Embryonic facial prominence (tissue), 1 donor: Measurements from ENCODE around the gene SESTD1.
"Not testable (repeated sequence)": the region's sequence is repeated elsewhere in the genome, so short reads cannot be mapped to it uniquely, and the experiment has no call there.

Source experiments
- DNase-seq: peaks from one replicate; pipeline ENCODE4 v3.0.0-alpha.2; 2016; ENCODE audit errors: extremely low spot score

Gene SESTD1

DNA sequence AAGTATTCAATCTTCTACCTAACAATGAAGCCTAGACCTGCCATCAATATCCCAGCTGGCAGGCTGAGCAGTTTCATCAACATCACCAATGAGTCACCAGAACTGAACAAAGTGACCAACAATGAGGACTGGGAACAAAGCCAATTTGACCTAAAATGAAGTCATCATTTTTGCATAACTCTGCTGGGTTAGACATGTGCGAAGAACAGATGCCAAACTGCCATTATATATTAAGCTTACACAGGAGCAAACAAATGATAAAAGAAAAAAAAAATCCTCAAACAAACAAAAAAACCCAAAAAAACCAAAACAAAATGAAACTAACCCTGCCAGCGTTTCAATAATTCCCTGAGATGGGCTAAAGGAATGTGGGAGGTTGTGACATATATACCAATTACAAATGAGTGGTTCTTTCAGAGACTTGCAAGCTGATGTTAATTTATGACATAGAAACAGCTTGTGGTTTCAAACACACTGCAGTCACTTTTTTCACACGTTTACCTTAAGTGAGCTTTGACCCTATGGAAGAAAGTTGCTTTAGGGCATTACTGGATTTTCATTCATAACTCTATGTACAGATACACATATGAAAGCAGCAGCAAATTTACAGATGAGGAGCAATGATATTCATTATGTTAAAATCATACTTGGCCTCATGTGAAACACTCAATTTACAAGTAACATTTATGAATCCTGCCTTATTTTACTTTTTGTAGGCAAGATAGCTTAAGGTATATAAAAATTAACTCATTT lies 157.8 kb downstream of the SESTD1 start:
- DNase-seq, result no peak

DNA sequence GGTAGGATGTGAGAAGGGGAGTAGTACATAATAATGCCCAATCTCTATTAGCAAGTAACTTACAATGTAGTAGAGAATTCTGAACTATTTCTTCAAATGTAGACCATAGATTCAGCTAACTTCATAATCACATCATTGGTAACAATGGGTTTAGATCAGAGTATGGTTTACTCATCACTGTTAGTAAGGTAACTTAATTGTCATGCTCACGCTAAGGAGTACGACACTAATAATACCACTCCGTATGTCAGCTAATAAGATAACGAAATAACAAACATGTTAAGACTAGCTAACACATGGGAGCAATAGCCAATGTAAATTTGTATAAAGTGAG lies 158.3 kb downstream of the SESTD1 start:
- DNase-seq, result no peak

DNA sequence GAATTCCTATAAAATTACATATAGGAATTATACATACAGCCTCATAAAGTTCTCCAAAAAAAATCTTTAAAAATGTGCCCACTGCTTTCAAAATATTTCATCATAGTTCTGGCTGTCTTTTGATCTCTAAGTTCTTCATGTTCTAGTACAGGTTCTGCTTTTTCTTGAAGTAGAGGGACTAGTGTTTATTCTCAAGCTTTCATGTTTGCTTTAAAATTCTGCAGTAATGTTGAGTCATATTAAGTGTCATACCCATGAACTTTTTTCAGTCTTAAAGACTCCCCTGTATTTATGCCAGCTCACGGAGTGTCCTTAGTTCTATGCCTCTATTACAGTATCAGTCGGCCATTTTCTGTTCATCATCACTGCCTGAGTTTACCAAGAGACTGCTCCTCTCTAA lies 159.9 kb downstream of the SESTD1 start:
- no peak for DNase-seq

DNA sequence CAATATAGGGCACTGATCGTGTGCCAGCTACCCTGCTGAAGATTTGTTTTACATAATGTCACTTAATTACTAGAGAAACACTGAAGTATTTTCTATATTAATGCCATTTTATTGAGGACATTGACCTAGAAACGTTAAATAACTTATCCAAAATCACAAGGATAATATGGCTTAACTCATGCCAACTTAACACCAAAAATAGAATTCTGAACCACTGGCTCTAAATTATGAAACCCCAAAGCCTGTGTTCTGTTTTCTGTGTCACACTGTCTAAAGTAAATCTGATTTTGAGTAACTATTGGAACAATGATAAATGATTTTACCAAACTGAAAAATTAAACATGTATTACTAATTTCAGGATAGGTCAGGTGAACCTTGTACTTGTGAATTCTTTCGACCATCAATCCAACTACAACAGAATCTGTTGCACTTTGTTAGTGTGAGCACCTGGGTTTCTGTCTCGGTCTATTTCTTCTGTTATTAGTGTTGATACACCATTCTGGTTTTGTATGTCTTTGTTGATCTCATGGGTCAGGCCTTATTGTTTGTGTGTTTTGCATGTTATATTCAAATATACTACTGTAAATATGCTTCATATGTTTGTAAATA lies 166.4 kb downstream of the SESTD1 start:
- DNase-seq, result no peak

DNA sequence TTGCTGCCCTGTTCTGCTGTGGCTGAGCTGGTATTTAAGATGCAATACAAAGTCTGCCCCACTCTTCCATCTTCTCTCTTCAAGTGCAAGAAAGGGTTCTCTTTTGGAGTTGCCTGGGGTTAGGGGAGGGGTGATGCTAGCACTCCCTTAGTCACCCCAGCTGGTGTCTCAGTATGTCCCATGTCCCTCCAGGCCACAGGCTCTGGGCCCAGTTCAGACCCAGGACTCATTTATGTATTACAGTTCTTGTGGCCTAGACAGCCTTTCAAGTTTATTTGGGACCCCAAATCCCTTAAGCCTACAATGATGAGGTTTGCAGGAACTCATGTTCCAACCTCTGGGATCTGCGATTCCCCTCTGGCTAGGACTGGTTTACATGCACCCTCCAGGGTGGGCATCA lies 167.5 kb downstream of the SESTD1 start:
- DNase-seq, result no peak

DNA sequence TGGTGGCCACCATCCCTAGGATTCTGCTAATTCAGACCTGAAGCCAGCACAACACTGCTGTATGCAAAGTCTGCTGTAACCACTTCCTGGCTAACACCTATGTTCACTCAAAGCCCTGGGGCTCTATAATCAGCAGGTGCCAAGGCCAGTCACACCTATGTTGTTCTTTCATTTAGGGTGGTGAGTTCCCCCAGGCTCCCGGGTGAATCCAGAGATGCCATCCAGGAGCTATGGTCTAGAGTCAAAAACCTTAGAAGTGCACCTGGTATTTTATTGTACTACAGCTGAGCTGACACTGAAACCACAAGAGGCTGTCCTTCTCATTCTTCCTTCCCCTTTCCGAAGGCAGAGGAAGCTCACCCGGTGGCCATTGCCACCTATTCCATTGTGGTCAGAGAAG lies 168.5 kb downstream of the SESTD1 start:
- no peak for DNase-seq

DNA sequence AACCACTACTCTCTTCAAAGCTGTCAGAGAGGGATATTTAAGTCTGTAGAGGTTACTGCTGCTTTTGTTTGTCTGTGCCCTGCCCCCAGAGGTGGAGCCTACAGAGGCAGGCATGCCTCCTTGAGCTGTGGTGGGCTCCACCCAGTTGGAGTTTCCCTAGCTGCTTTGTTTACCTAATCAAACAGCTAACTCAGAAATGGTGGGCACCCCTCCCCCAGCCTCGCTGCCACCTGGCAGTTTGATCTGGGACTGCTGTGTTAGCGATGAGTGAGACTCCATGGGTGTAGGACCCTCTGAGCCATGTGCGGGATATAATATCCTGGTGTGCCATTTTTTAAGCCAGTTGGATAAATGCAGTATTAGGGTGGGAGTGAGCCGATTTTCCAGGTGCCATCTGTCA lies 171.7 kb downstream of the SESTD1 start:
- not testable (repeated sequence) for DNase-seq

DNA sequence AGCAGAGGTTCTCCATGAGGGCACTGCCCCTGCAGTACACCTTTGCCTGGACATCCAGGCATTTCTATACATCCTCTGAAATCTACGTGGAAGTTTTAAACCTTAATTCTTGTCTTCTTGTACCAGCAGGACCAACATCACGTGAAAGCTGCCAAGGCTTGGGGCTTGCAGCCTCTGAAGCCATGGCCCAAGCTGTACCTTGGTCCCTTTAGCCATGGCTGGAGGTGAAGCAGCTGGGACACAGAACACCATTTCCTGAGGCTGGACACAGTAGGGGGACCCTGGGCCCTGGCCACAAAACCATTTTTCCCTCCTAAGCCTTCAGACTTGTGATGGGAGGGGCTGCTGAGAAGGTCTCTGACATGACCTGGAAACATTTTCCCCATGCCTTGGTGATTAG lies 181.9 kb downstream of the SESTD1 start:
- DNase-seq, result no peak

DNA sequence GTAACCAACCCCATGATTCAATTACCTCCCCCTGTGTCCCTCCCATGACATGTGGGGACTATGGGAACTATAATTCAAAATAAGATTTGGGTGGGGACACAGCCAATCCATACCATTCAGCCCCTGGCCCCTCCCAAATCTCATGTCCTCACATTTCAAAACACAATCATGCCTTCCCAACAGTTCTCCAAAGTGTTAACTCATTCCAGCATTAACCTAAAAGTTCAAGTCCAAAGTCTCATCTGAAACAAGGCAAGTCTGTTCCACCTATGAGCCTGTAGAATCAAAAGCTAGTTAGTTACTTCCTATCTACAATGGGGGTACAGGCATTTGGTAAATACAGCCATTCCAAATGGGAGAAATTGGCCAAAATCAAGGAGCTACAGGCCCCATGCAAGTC lies 182.7 kb downstream of the SESTD1 start:
- no peak for DNase-seq

DNA sequence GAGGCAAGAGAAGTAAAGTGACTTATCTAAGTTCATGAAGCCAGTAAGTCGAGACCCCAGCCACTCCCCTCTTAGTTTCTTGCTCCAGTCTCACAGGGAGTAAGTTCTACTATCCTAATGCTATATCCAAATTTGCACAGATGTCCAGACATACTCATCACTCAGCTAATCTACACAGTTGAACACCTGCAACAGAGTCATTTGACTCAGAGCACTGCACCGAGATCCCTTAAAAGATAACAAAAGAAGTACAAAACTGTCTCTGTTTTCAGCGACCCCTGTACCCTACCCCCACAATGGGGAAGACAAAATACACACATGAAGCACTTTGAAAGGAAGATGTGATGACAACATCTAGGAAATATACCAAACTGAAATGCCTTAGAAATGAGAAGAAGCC lies 192.1 kb downstream of the SESTD1 start:
- no peak for DNase-seq

DNA sequence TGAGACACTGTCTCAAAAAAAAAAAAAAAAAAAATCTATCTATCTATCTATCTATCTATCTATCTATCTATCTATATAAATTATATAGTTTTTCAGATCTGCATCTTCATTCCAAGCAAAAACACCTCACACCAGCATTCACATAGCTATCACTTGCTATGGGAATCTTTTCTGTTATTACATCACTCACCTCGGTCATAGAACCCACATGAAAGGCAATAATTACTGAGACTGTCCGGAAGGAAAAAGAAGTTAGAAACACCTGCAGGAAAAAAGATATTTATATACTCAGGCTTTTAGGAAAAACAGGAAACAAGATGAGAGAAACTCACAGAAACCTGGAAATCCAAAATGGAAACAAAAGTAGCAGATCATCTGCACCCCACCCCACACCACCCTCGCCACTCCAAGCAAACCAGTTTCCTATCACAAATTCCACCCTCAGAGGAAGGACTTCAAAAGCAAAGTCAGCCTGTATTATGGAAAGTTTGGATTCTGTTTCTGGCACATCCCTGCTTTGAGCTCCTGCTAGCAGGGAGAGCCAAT lies 192.7 kb downstream of the SESTD1 start:
- no peak for DNase-seq

DNA sequence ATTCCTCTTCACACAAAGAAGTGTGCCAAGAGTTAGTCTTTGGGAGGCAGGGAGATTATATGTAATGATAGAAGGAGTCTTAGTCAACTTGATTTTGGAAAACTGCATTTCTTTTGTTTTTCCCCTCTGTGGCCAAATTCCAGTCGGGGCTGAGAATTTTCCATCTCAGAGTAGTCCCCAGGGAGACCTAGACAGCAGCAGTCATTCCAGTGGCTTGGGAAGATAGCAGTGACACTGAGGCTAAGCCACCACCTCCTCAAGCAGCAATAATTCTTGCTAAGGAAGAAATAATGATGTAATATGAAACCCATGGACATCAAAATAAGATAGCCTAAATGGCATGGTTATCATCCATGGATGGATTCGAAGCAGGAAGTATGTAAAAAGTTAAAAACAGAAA lies 193.7 kb downstream of the SESTD1 start:
- DNase-seq, result no peak

DNA sequence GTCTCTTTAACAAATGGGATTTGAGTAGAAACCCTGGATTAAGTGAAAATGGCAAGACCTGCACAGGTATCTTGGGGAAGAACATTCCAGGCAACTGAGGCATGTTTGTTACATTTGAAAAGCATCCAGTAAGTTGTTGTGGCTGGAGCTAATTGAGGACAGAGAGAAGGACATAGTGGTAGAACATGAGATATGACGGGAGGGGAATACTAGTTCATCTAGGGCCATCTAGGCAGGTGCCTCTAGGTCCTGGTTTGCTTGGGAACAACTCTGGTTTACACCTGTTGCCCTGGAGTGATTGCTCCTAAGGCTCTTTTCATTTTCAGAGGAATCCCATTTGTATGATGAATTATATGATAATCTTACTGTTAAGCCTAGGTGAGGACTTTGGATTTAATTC lies 194.9 kb downstream of the SESTD1 start:
- no peak for DNase-seq

DNA sequence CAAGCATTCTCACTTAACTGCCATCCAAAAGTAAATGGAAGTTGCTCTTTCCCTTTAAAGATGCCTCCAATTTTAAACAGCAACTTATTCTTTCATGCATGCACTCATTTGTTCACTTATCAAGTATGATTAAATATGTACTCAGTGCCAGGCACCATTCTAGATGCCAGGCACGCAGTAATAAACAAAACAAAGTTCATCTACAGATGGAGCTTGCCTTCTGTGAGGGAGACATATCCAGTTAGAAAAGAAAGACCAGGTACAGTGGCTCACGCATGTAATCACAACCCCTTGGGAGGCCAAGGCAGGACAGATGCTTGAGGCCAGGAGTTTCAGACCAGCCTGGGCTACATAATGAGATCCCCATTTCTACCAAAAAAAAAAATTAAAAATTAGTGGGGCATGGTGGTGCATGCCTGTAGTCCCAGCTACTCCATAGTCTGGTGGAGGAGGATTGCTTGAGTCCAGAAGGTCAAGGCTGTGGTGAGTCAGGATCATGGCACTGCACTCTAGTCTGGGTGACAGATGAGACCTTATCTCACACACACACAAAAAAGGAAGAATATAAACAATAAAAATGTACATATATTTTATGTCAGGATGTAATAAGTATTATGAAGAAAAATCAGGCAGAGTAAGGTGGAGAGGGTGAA lies 195.5 kb downstream of the SESTD1 start:
- no peak for DNase-seq

DNA sequence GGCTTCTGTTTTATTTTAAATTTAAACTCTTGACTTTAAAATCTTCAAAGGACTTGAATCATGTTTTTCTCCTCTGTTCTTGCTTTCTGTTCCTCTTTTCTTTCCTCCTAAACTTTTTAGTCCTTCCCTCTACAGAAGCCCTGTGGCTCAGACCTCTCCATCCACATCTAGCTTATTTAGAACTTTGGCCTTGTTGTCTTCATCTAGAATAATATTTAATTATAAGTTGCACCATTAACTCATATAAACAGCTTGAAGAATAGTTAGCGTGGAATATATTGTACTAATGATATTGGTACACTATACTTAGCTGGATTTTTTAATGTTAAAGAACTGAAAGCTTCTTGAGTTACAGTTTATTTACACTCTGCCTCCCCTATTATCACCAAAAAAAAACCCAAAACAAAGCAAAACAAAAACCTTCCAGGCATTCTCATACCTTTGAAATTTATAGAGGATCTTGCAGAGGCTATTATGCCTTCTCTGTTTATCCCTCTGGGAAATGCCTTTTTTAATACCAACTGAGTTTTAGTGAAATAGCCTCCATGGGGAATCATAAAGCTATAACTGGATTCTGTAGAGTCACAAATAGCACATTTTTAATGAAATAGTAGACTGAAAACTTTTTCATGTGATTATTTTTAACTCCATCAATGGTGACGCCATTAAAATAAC lies 205.5 kb downstream of the SESTD1 start:
- DNase-seq, result no peak

DNA sequence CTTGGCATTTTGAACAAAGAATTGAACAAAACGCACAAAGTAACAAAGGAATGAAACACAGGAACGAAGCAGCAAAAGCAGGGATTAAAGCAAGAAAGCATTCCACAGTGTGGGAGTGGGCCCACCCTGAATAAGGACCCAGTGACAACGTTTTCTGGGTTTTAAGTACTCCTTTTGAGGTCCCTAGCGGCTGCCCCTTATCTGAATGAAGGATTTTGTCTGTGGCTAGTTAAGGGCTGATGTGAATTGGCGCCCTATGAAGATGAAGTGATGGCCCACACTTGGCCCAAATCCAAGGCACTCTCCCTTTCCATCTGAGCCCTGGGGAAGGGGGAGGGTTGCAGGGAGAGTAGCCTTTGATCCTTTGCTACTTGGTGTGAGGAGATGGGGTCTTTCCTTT lies 206.9 kb downstream of the SESTD1 start:
- DNase-seq, result no peak

DNA sequence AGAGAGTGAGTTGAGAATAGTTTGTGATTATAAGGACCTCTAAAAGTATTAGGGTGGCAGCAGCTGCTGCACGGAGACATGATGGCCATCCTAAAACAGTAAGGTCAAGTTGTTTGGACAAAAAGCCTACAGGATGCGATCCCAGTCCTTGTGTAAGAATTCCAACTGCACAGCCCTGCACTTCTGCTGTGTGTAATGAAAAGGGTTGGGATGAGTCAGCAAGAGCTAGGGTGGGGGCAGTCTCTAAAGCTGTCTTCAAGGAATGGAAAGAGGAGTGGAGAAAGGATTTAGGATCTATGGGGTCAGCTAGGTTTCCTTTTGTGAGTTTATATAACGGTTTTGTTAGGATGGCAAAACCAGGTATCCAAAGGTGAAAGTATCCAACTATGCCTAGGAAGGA lies 211.1 kb downstream of the SESTD1 start:
- not testable (repeated sequence) for DNase-seq
